ENCODE measurements around the gene NCAPD2.
"Not testable (repeated sequence)": the region's sequence is repeated elsewhere in the genome, so short reads cannot be mapped to it uniquely, and the experiment has no call there.

Gene NCAPD2

DNA sequence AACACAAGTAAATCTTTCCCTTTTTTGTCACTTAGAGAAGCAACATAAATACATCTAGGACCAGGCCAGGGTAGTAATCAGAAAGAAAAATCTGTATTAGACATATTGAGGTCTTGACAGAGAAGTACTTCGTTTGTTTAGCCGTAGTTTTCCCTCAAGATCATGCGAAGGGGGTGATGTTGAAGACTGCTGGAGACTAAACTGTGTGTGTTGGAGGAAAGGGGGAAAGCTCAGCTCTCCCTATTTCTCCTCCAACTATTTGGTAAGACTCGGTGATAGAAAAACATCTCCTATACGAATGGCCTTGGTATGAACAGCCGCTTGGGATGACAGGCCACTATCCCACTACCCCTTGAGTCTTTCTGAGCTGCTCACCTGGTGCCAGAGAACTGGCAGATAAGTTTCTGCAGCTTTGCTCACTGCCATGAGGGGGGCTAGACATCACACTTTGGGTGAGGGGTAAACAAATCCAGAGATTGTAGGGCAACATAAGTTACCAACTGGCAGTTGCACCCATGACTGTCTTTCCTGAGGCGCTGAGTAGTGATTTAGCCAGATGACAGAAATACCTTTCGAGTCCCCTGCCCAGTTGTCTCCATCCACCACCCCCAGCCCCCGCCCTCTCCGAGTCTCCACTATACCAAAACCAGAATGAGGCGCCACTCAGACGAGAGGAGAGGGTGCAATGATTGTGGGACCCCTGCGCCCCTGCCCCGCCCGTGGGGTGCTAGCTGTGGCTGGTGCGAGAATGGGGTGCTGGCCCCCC, 24.1 kb upstream of the NCAPD2 start:
- H3K4me3 ChIP-seq (replicated peaks in 1 of 2; ENCODE audit: low read depth in 2 of 2, low read length in 2 of 2) = peak overlapping the region; percentile 78 to 92
- TF ChIP-seq, protein P1, sequence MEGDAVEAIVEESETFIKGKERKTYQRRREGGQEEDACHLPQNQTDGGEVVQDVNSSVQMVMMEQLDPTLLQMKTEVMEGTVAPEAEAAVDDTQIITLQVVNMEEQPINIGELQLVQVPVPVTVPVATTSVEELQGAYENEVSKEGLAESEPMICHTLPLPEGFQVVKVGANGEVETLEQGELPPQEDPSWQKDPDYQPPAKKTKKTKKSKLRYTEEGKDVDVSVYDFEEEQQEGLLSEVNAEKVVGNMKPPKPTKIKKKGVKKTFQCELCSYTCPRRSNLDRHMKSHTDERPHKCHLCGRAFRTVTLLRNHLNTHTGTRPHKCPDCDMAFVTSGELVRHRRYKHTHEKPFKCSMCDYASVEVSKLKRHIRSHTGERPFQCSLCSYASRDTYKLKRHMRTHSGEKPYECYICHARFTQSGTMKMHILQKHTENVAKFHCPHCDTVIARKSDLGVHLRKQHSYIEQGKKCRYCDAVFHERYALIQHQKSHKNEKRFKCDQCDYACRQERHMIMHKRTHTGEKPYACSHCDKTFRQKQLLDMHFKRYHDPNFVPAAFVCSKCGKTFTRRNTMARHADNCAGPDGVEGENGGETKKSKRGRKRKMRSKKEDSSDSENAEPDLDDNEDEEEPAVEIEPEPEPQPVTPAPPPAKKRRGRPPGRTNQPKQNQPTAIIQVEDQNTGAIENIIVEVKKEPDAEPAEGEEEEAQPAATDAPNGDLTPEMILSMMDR (IDR thresholded peaks at IDR 0.05; ENCODE audit: low read depth, low read length) = no peak
- no peak for DNase-seq (ENCODE audit: low read depth in 2 of 2)

DNA sequence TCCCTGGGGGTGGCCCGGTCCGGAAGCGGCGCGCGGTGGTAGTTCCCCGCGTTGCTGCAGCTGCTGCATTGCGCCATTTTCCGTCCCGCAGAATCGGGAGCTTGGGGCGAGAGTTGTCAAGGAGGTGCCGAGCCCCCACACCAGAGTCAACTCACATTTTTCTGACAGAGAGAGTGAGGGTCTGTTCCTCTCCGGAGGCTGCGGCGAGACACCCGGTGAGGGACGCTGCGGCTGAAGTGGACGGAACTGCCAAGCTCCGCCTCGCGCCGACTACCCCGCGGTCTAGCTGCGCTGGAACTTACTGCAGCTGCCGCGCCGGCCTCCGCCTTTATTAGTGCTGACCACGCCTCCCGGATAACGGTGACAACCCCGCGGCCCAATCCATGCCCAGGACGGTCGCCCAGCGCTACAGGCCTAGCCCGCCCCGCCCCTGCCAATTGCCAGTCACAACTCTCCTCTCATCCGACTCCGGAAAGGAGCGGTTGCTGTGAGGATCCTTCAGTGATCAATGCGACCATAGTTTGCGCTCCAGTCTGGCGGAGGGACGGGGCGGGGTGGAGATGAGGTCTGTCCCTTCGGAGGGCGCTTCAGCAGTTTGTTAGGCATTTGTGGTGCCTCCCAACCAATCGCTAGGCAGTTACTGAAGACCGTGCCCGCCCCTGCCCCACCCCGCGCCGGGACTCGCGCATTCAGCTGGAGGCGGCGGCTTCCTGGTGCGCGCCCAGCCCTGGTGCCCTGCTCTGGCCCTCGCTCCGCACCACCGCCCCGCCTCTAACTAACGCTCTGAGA, 23.3 kb upstream of the NCAPD2 start, which contains the start of gene VAMP1:
Gene VAMP1 (minus strand): TSS at position 303 of the 789 bp plus-strand sequence. CDS start 146 bp downstream, at position 157.
- DNase-seq (ENCODE audit: low read depth in 2 of 2) = peak; percentile 97 to 98
- TF ChIP-seq, protein P1 (IDR thresholded peaks at IDR 0.05; ENCODE audit: low read depth, low read length) = no peak
- peak within 1 kb of the TSS; percentile 78 to 92 for H3K4me3 ChIP-seq (replicated peaks in 1 of 2; ENCODE audit: low read depth in 2 of 2, low read length in 2 of 2)

DNA sequence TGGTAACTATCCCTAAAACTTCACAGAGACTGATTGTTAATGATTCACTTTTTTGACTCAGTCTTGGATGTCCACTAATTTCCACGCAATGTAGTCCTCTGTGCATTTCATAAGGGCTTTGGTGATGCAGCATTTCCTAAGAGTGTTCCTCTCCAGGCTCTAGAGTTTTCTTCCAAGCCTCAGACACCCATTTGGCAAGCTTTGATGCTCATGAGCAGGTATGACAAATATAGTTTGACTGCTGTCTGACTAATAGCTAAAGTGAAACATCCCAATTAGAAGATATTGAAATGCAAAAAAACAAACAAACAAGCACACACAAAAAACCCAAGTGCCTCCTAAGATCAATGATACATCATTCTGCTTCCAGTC, 21.9 kb upstream of the NCAPD2 start:
- peak; percentile 15 to 89 for DNase-seq (ENCODE audit: low read depth in 2 of 2)
- TF ChIP-seq, protein P1 (IDR thresholded peaks at IDR 0.05; ENCODE audit: low read depth, low read length) = no peak
- no peak overlapping the region for H3K4me3 ChIP-seq (replicated peaks in 1 of 2; ENCODE audit: low read depth in 2 of 2, low read length in 2 of 2)

DNA sequence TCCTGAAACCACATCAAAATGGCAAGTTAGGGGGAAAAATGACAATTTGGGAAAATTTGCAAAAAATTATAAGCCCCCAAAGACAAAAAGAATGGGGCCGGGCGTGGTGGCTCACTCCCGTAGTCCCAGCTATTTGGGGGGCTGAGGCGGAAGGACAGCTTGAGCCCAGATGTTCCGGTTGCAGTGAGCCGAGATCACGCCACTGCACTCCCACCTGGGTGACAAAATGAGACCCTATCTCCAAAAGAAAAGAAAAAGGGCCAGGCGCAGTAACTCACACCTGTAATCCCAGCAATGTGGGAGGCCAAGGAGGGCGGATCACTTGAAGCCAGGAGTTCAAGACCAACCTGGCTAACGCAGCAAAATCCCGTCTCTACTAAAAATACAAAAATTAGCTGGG, 21.4 kb upstream of the NCAPD2 start:
- no peak overlapping the region for H3K4me3 ChIP-seq (replicated peaks in 1 of 2; ENCODE audit: low read depth in 2 of 2, low read length in 2 of 2)
- DNase-seq (ENCODE audit: low read depth in 2 of 2) = no peak
- TF ChIP-seq, protein P1 (IDR thresholded peaks at IDR 0.05; ENCODE audit: low read depth, low read length) = no peak

DNA sequence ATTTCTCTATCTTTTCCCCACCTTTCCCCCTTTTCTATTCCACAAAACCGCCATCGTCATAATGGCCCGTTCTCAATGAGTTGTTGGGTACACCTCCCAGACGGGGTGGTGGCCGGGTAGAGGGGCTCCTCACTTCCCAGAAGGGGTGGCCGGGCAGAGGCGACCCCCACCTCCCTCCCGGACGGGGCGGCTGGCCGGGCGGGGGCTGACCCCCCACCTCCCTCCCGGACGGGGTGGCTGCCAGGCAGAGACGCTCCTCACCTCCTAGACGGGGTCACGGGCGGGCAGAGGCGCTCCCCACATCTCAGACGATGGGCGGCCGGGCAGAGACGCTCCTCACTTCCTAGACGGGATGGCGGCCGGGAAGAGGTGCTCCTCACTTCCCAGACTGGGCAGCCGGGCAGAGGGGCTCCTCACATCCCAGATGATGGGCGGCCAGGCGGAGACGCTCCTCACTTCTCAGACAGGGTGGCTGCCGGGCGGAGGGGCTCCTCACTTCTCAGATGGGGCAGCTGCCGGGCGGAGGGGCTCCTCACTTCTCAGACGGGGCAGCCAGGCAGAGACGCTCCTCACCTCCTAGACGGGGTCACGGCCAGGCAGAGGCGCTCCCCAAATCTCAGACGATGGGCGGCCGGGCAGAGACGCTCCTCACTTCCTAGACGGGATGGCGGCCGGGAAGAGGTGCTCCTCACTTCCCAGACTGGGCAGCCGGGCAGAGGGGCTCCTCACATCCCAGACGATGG, 18.5 kb upstream of the NCAPD2 start:
- DNase-seq (ENCODE audit: low read depth in 2 of 2); H3K4me3 ChIP-seq (replicated peaks in 1 of 2; ENCODE audit: low read depth in 2 of 2, low read length in 2 of 2): not testable (repeated sequence)

DNA sequence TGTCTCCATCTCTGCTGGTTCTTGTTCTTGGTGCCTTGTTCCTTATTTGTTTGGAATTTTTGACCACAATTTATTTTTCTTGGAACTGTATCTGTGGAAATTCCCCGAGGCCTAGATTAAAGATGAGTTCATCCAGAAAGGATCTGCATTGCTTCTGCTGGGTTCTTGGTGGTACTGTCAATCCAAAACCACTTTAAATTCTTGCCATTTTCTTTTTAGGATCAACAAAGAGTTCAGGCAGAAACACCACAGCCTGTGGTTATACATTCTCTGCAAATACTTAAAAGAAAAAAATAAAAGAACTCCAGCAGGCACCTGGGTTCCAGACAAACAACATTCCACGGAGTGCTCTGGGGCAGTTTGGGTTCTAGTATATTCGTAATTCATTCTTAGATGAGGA, 17.4 kb upstream of the NCAPD2 start:
- TF ChIP-seq, protein P1 (IDR thresholded peaks at IDR 0.05; ENCODE audit: low read depth, low read length) = no peak
- peak; percentile 53 to 67 for DNase-seq (ENCODE audit: low read depth in 2 of 2)
- no peak overlapping the region for H3K4me3 ChIP-seq (replicated peaks in 1 of 2; ENCODE audit: low read depth in 2 of 2, low read length in 2 of 2)

DNA sequence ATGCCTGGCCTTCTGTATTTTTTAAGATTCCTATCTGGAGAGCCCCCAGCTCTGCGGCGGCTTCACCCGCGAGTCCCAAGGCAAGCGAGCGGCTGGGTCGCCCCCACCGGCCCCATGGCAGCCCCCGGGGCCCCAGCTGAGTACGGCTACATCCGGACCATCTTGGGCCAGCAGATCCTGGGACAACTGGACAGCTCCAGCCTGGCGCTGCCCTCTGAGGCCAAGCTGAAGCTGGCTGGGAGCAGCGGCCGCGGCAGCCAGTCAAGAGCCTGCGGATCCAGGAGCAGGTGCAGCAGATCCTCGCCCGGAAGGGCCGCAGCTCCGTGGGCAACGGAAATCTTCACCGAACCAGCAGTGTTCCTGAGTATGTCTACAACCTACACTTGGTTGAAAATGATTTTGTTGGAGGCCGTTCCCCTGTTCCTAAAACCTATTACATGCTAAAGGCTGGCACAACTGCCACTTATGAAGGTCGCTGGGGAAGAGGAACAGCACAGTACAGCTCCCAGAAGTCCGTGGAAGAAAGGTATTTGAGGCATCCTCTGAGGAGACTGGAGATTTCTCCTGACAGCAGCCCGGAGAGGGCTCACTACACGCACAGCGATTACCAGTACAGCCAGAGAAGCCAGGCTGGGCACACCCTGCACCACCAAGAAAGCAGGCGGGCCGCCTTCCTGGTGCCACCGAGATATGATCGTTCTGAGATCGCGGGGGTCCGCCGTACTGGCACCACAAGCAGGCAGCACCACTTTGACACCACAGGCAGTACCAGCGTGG, 16.1 kb upstream of the NCAPD2 start:
- not testable (repeated sequence) for DNase-seq (ENCODE audit: low read depth in 2 of 2)

More for the DNA sequence above, 16.1 kb upstream of the NCAPD2 start:
- H3K4me3 ChIP-seq (replicated peaks in 1 of 2; ENCODE audit: low read depth in 2 of 2, low read length in 2 of 2) = not testable (repeated sequence)
